M059J (cell line): ENCODE results near the gene CIAO2A. TPM values are rescaled to one million over a fixed set of nuclear protein-coding genes. Genes with fewer than 3 reads are reported as not detected.
"Not testable (repeated sequence)": the region's sequence is repeated elsewhere in the genome, so short reads cannot be mapped to it uniquely, and the experiment has no call there.

ENCODE experiments used
- DNase-seq: peaks from one replicate; pipeline ENCODE4 v3.0.0-alpha.2; 2012; ENCODE audit warnings: low read depth
- total RNA-seq: library from RNA; depleted of rRNA; stranded (reverse); fragments of >200 nt; shearing (Covaris generic); gene quantifications from 2 replicates; pipeline ENCODE4 v1.2.3, GENCODE V29; 2014

The CIAO2A gene
- total RNA-seq, 1 experiment from 2014 or later, result 196 TPM

GRCh38 chr15:64112073-64112772, 18.6 kb upstream of the CIAO2A start:
- no peak for DNase-seq

- no peak for DNase-seq
Measured at GRCh38 chr15:64111679-64112050, 18.0 kb upstream of the CIAO2A start.

GRCh38 chr15:64110950-64111678, 17.5 kb upstream of the CIAO2A start:
- no peak for DNase-seq

GRCh38 chr15:64110108-64110701, 16.6 kb upstream of the CIAO2A start:
- DNase-seq, result not testable (repeated sequence)

GRCh38 chr15:64107337-64107736, 13.7 kb upstream of the CIAO2A start:
- no peak for DNase-seq

GRCh38 chr15:64105113-64105704, 11.6 kb upstream of the CIAO2A start:
- DNase-seq, result no peak

GRCh38 chr15:64102497-64102896, 8.9 kb upstream of the CIAO2A start:
- no peak for DNase-seq

GRCh38 chr15:64100958-64101357, 7.3 kb upstream of the CIAO2A start:
- no peak for DNase-seq

- no peak for DNase-seq
Measured at GRCh38 chr15:64099379-64099778, 5.7 kb upstream of the CIAO2A start.

- peak; percentile 49 for DNase-seq
Measured at GRCh38 chr15:64096668-64097384, 3.2 kb upstream of the CIAO2A start.

- DNase-seq, result peak; percentile 90
Measured at GRCh38 chr15:64095795-64096667, 2.4 kb upstream of the CIAO2A start, which contains the start of gene SNX1. SNX1 (plus strand) TSS chr15:64095982; CDS start chr15:64096014, 32 bp downstream.

GRCh38 chr15:64095431-64095794, 1.8 kb upstream of the CIAO2A start:
- no peak for DNase-seq

GRCh38 chr15:64092864-64093626, 593 bp downstream of the CIAO2A start:
- DNase-seq, result peak; percentile 63

GRCh38 chr15:64092075-64092820, 1.4 kb downstream of the CIAO2A start:
- DNase-seq, result peak; percentile 21

GRCh38 chr15:64090527-64090926, 3.1 kb downstream of the CIAO2A start:
- DNase-seq, result no peak

- DNase-seq, result no peak
Measured at GRCh38 chr15:64089543-64090280, 3.9 kb downstream of the CIAO2A start.

- no peak for DNase-seq
Measured at GRCh38 chr15:64082757-64083156, 10.9 kb downstream of the CIAO2A start.

- not testable (repeated sequence) for DNase-seq
Measured at GRCh38 chr15:64073496-64073895, 20.1 kb downstream of the CIAO2A start.

- DNase-seq, result peak; percentile 26
Measured at GRCh38 chr15:64072812-64073211, 20.8 kb downstream of the CIAO2A start.
